Esophagus muscularis mucosa (tissue), 4 donors: Measurements from ENCODE around the gene LHX3. TPM values are rescaled to one million over a fixed set of nuclear protein-coding genes. Genes with fewer than 3 reads are reported as not detected.

Experiments
- DNase-seq: peaks from one replicate; pipeline ENCODE4 v3.0.0-alpha.2; 2017; ENCODE audit errors: extremely low spot score
- H3K27ac ChIP-seq, 4 donors: fragments of 200-600 bp; sonication (generic); replicated peaks in 1 of 4; 1 replicate in 3 of 4; 2 replicates in 1 of 4; pipeline ENCODE4 v1.5.1; 2016 to 2019; ENCODE audit warnings: mild to moderate bottlenecking in 1 of 4
- H3K27me3 ChIP-seq, 4 donors: fragments of 200-600 bp; sonication (generic); one replicate each; pipeline versions ENCODE4 v1.5.1 to v1.6.0; 2016 to 2019
- H3K36me3 ChIP-seq, 4 donors: fragments of 200-600 bp; sonication (generic); one replicate each; pipeline ENCODE4 v1.5.1; 2016 to 2019
- H3K4me1 ChIP-seq, 4 donors: fragments of 200-600 bp; sonication (generic); one replicate each; pipeline ENCODE4 v1.5.1; 2016 to 2019
- H3K4me3 ChIP-seq, 4 donors: fragments of 200-600 bp; sonication (generic); 1 replicate in 2 of 4; 2 replicates in 2 of 4; pipeline ENCODE4 v1.5.1; 2016 to 2019; ENCODE audit warnings: mild to moderate bottlenecking in 4 of 4, moderate library complexity in 1 of 4
- H3K9me3 ChIP-seq, 4 donors: fragments of 200-600 bp; sonication (generic); 1 replicate in 3 of 4; 2 replicates in 1 of 4; pipeline ENCODE4 v1.5.1; 2016 to 2019
- CTCF ChIP-seq, 3 experiments: fragments of 200-600 bp in 2 of 3; fragments of 450-650 bp in 1 of 3; sonication (generic) in 2 of 3; IDR thresholded peaks; one replicate each; pipeline ENCODE4 v1.5.1; 2017 to 2019; ENCODE audit warnings: antibody characterized with exemption in 3 of 3, mild to moderate bottlenecking in 2 of 3, moderate library complexity in 1 of 3
- EP300 ChIP-seq: sonication (generic); formaldehyde crosslinking; IDR thresholded peaks from one replicate; pipeline ENCODE4 v1.6.1; 2017; ENCODE audit warnings: antibody characterized with exemption
- POLR2A ChIP-seq: fragments of 450-650 bp; IDR thresholded peaks from one replicate; pipeline ENCODE4 v1.6.1; 2017; ENCODE audit warnings: antibody characterized with exemption, moderate library complexity, mild to moderate bottlenecking, low read depth
- POLR2AphosphoS5 ChIP-seq, 2 donors: sonication (generic); formaldehyde crosslinking; IDR thresholded peaks; one replicate each; pipeline ENCODE4 v1.6.1; 2017; ENCODE audit warnings: antibody characterized with exemption in 2 of 2
- WGBS: methylation state at CpG from one replicate; pipeline ENCODE4 v1.1.5; 2018; 5-methylcytosine and 5-hydroxymethylcytosine counted together
- intact Hi-C: fragments of 100-400 bp; cut with DNase I; formaldehyde crosslinking; loops from one replicate; pipeline ENCODE4 v1.15.1; 2023
- total RNA-seq, 4 donors: library from RNA; depleted of rRNA; stranded (reverse); fragments of >200 nt; gene quantifications; one replicate each; pipeline versions ENCODE4 v1.1.0 to v1.2.1, GENCODE V29; 2016

Gene LHX3
- total RNA-seq, 4 donors from 2014 or later = not detected

- WGBS = 92% methylated on average over 13 of the region's 16 CpGs
- peaks cover 0 to 7% (median under 1%) of the 10 kb centered on the region in 4 donors for H3K27me3 ChIP-seq
- peaks cover 0 to 5% (median 0%) of the 10 kb centered on the region in 4 donors for H3K9me3 ChIP-seq
- no peak overlapping the region for H3K4me3 ChIP-seq
- DNase-seq = no peak
- H3K27ac ChIP-seq = no peak overlapping the region
- H3K4me1 ChIP-seq = peaks cover 0 to under 1% (median under 1%) of the 10 kb centered on the region in 4 donors
- TF ChIP-seq CTCF (IDR thresholded peaks at IDR 0.05) (no peak), POLR2A (no peak), POLR2AphosphoS5 (IDR thresholded peaks at IDR 0.05) (no peak), EP300 (no peak)
- intact Hi-C loops = no loop called here
- peaks cover 29 to 83% (median 62%) of the 10 kb centered on the region in 4 donors for H3K36me3 ChIP-seq
Measured at GRCh38 chr9:136210276-136210675, 5.3 kb upstream of the LHX3 start.

GRCh38 chr9:136209786-136210185, 4.9 kb upstream of the LHX3 start:
- Histone ChIP-seq H3K9me3 (peaks cover 0 to 5% (median 0%) of the 10 kb centered on the region in 4 donors), H3K27ac (no peak overlapping the region), H3K4me3 (no peak overlapping the region), H3K27me3 (peaks cover 0 to 12% (median 4%) of the 10 kb centered on the region in 4 donors), H3K36me3 (peaks cover 24 to 78% (median 59%) of the 10 kb centered on the region in 4 donors), H3K4me1 (peaks cover 0 to 6% (median 3%) of the 10 kb centered on the region in 4 donors)
- DNase-seq = no peak
- TF ChIP-seq POLR2A (no peak), POLR2AphosphoS5 (IDR thresholded peaks at IDR 0.05) (no peak), CTCF (IDR thresholded peaks at IDR 0.05) (no peak), EP300 (no peak)
- intact Hi-C loops = no loop called here
- WGBS = 78% methylated on average over 16 of the region's 17 CpGs

- DNase-seq = no peak
- peaks cover 0 to 11% (median 7%) of the 10 kb centered on the region in 4 donors for H3K4me1 ChIP-seq
- H3K27ac ChIP-seq = no peak overlapping the region
- intact Hi-C loops = no loop called here
- no peak overlapping the region for H3K4me3 ChIP-seq
- 92% methylated on average over 8 of the region's 17 CpGs for WGBS
- peaks cover 0 to 5% (median 0%) of the 10 kb centered on the region in 4 donors for H3K9me3 ChIP-seq
- H3K36me3 ChIP-seq = peaks cover 19 to 73% (median 53%) of the 10 kb centered on the region in 4 donors
- TF ChIP-seq POLR2AphosphoS5 (IDR thresholded peaks at IDR 0.05) (no peak), POLR2A (no peak), EP300 (no peak), CTCF (IDR thresholded peaks at IDR 0.05) (no peak)
- peaks cover 0 to 17% (median 9%) of the 10 kb centered on the region in 4 donors for H3K27me3 ChIP-seq
Measured at GRCh38 chr9:136209232-136209631, 4.3 kb upstream of the LHX3 start.

GRCh38 chr9:136208675-136209074, 3.7 kb upstream of the LHX3 start:
- Histone ChIP-seq H3K4me1 (peaks cover 0 to 11% (median 7%) of the 10 kb centered on the region in 4 donors), H3K9me3 (peaks cover 0 to 1% (median 0%) of the 10 kb centered on the region in 4 donors), H3K27me3 (peaks cover 0 to 23% (median 15%) of the 10 kb centered on the region in 4 donors), H3K27ac (no peak overlapping the region), H3K4me3 (no peak overlapping the region), H3K36me3 (peaks cover 13 to 67% (median 47%) of the 10 kb centered on the region in 4 donors)
- 84% methylated on average over 7 of the region's 17 CpGs for WGBS
- intact Hi-C loops = no loop called here
- TF ChIP-seq EP300 (no peak), CTCF (IDR thresholded peaks at IDR 0.05) (no peak), POLR2A (no peak), POLR2AphosphoS5 (IDR thresholded peaks at IDR 0.05) (no peak)
- no peak for DNase-seq

- TF ChIP-seq EP300 = no peak
- no peak for TF ChIP-seq CTCF (IDR thresholded peaks at IDR 0.05)
- TF ChIP-seq POLR2A = no peak
- TF ChIP-seq POLR2AphosphoS5 (IDR thresholded peaks at IDR 0.05) = no peak
- Histone ChIP-seq H3K27me3 (peaks cover 0 to 33% (median 22%) of the 10 kb centered on the region in 4 donors), H3K9me3 (no peaks in the 10 kb centered on the region), H3K4me1 (peaks cover 0 to 17% (median 7%) of the 10 kb centered on the region in 4 donors), H3K36me3 (peaks cover 9 to 57% (median 38%) of the 10 kb centered on the region in 4 donors), H3K4me3 (no peak overlapping the region), H3K27ac (no peak overlapping the region)
- WGBS = 82% methylated on average over 8 of the region's 9 CpGs
- no peak for DNase-seq
- intact Hi-C loops = no loop called here
Measured at GRCh38 chr9:136207616-136208015, 2.7 kb upstream of the LHX3 start.
